GM10266 (cell line): ENCODE results near the gene HMGN1.
"Not testable (repeated sequence)": the region's sequence is repeated elsewhere in the genome, so short reads cannot be mapped to it uniquely, and the experiment has no call there.

Source experiments
- DNase-seq: peaks from one replicate; pipeline ENCODE4 v3.0.0; 2012; ENCODE audit errors: extremely low spot score
- TF ChIP-seq, protein P1 (sequence below): IDR thresholded peaks from 2 replicates; pipeline ENCODE4 v1.5.1; 2012; ENCODE audit warnings: mild to moderate bottlenecking, low read depth; ENCODE audit not compliant: control insufficient read depth, insufficient read depth; ENCODE audit errors: missing control alignments

HMGN1 gene

DNA sequence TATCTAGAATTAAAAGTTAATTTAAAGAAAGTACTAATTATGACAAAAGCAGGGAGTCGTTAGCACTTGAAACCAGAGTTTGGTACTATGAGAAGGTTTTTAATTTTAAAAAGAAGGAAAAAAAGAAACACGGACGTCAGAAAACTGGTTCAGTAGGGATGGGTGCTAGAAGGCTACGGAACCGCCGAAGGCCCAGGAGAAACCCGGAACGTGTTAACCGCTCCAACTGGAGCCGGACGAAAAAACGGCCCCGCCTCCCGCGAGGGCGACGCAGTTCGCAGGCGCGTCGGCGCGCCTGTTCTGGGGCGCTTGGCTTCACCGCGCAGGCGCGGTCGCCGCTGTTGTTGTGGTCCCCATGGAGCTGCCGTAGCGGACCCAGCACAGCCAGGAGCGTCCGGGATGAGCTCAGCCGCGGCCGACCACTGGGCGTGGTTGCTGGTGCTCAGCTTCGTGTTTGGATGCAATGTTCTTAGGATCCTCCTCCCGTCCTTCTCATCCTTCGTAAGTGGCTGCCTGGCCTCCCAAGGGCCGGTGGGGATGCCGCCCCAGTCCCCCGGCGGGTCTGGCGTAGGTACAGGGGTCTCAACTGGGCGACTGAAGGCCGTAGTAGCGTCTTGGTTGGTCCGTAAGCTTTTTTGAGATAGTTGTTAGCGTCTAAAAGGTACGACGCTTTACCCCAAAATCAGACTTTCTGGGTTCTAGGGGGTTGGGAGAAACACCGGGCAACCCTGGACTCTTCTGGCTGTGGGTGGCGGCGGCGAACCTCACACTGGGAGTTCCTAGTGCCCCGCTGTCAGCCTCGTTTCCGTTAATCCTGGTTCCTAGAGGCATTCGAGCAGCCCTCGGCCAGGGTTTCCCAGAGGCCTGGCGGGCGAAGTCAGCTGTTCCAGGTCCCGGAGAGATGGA, 31.4 kb upstream of the HMGN1 start:
- TF ChIP-seq, protein P1, sequence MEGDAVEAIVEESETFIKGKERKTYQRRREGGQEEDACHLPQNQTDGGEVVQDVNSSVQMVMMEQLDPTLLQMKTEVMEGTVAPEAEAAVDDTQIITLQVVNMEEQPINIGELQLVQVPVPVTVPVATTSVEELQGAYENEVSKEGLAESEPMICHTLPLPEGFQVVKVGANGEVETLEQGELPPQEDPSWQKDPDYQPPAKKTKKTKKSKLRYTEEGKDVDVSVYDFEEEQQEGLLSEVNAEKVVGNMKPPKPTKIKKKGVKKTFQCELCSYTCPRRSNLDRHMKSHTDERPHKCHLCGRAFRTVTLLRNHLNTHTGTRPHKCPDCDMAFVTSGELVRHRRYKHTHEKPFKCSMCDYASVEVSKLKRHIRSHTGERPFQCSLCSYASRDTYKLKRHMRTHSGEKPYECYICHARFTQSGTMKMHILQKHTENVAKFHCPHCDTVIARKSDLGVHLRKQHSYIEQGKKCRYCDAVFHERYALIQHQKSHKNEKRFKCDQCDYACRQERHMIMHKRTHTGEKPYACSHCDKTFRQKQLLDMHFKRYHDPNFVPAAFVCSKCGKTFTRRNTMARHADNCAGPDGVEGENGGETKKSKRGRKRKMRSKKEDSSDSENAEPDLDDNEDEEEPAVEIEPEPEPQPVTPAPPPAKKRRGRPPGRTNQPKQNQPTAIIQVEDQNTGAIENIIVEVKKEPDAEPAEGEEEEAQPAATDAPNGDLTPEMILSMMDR, result no peak

DNA sequence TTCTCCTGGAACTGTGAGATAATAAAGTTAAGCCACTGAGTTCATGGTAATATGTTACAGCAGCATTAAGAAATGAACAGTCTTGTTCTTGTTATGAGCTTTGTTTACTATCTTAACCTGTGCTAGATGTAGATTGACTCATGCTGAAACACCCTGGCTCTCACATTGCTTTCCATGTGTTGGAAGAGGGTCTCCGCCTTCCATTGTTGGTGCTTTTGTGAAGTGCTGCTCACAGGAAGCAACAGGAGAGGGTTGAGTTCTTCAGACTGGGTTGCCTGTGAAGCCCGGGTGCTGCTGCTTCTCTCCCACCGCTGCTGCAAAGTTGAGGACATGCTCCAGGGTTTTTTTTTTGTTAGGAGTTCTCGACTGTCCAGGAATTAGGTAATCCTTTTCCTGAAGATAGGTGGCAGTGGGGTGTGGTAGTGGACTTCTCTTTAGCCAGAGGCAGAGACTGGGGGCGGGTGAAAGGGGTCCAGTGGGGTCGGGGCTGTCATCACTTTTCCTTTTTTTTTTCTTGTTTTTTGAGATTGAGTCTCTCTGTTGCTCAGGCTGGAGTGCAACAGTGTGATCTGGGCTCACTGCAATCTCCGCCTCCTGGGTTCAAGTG, 28.7 kb upstream of the HMGN1 start:
- TF ChIP-seq, protein P1, result no peak
- no peak for DNase-seq

More for the DNA sequence above, 31.4 kb upstream of the HMGN1 start:
- DNase-seq, result peak; percentile 91

DNA sequence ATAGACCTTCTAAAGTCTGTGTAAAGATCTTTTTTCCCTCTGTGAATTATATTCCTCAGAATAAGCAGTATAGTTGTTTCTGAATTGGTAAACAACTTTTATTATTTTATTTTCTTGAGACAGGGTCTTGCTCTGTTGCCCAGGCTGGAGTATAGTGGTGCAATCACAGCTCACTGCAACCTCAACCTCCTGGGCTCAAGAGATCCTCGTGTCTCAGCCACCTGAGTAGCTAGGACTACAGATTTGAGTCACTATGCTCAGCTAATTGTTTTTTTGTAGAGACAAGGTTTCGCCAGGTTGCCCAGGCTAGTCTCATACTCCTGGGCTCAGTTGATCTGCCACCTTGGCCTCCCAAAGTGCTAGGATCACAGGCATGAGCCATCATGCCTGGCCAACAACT, 26.6 kb upstream of the HMGN1 start:
- TF ChIP-seq, protein P1, result no peak
- DNase-seq, result no peak

DNA sequence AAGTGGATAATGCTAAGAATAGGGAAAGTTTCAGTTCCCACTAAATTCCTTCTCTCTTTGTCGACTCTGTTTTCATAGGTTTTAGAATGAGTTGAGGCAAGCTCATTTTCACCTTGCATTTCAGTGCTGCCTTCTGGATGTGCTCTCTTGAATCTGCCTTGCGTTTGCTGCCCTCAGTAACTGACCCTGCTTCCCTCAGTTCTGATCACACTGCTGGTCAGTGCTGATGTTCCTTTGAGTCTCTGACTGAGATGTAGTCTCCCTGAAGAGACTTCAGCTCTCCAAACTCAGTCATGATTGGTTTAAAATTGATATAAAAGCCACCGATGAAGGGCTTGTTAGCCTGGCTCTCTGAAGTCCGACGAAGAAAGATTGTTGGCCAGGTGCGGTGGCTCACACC, 25.2 kb upstream of the HMGN1 start:
- TF ChIP-seq, protein P1, result no peak
- DNase-seq, result no peak

DNA sequence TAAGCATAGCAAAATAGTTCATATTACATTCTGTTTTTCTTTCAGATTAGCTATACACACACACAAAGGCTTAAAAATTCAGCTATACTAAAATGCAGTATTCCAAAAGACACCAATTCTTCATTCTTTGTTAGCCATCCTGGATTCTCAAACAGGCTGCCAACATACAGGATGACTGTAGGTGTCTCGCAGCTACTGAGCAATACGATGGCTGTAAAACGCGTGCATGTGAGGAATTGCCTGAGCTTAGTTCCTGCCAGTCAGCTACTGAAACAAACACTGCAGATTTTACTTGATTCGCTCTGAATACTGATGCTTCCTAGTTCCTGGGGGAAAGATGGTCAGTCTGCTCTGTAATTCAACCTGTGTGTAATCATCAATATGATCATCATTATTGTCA, 24.7 kb upstream of the HMGN1 start:
- DNase-seq, result no peak
- TF ChIP-seq, protein P1, result peak; percentile 23

DNA sequence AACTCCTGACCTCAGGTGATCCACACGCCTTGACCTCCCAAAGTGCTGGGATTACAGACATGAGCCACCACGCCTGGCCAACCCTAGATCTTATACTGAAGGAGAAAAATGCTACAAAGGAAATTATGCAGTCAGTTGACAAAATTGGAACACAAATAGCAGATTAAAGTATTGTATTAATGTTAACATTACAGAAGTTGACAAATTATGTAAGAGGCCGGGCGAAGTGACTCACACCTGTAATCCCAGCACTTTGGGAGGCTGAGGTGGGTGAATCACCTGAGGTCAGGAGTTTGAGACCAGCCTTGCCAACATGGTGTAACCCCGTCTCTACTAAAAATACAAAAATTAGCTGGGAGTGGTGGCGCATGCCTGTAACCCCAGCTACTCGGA, 21.0 kb upstream of the HMGN1 start:
- DNase-seq, result not testable (repeated sequence)

DNA sequence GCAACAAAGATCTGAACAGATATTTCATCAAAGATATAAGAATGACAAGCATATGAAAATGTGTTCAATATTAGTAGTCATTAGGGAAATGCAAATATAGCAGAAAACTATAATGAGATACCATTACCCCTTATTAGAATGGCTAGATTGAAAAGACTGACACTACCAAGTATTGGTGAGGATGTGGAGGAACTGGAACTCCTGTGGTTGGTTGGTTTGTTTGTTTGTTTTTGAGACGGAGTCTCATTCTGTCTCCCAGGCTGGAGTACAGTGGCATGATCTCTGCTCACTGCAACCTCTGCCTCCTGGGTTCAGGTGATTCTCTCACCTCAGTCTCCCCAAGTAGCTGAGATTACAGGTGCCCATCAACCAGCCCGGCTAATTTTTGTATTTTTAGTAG, 18.9 kb upstream of the HMGN1 start:
- no peak for DNase-seq
- TF ChIP-seq, protein P1, result no peak
